HepG2 (cell line): Measurements from ENCODE around the gene PADI4.

ENCODE experiments used
- CEBPB ChIP-seq: IDR thresholded peaks from 2 replicates; pipeline ENCODE4 v1.6.1; 2011; ENCODE audit warnings: low read depth, low read length, improper control_type of control experiment, borderline replicate concordance
- FOXJ3 ChIP-seq: sonication (generic); formaldehyde crosslinking; IDR thresholded peaks from 2 replicates; pipeline ENCODE4 v1.4.0; 2020; ENCODE audit warnings: missing genetic modification reagents, mild to moderate bottlenecking, borderline replicate concordance
- NFIC ChIP-seq: IDR thresholded peaks from 2 replicates; pipeline ENCODE4 v1.6.1; 2012; ENCODE audit warnings: mild to moderate bottlenecking, low read length, inconsistent platforms
- XBP1 ChIP-seq: sonication (generic); formaldehyde crosslinking; IDR thresholded peaks from 2 replicates; pipeline ENCODE4 v1.5.0; 2020; ENCODE audit warnings: missing genetic modification reagents
- ZNF589 ChIP-seq: sonication (generic); formaldehyde crosslinking; conservative IDR thresholded peaks from 2 replicates; pipeline ENCODE4 v1.8.0; 2022; ENCODE audit warnings: mild to moderate bottlenecking, moderate library complexity, missing genetic modification reagents
- TF ChIP-seq, protein P1 (sequence below): sonication (generic); formaldehyde crosslinking; IDR thresholded peaks from 2 replicates; pipeline ENCODE4 v1.5.0; 2020; ENCODE audit warnings: missing genetic modification reagents
- TF ChIP-seq, protein P2 (sequence below): sonication (generic); formaldehyde crosslinking; IDR thresholded peaks from 2 replicates; pipeline ENCODE4 v1.5.0; 2020; ENCODE audit warnings: mild to moderate bottlenecking, missing genetic modification reagents, moderate library complexity
- TF ChIP-seq, protein P3 (sequence below): sonication (generic); formaldehyde crosslinking; IDR thresholded peaks from 2 replicates; pipeline ENCODE4 v1.5.0; 2020; ENCODE audit warnings: mild to moderate bottlenecking, missing genetic modification reagents

DNA sequence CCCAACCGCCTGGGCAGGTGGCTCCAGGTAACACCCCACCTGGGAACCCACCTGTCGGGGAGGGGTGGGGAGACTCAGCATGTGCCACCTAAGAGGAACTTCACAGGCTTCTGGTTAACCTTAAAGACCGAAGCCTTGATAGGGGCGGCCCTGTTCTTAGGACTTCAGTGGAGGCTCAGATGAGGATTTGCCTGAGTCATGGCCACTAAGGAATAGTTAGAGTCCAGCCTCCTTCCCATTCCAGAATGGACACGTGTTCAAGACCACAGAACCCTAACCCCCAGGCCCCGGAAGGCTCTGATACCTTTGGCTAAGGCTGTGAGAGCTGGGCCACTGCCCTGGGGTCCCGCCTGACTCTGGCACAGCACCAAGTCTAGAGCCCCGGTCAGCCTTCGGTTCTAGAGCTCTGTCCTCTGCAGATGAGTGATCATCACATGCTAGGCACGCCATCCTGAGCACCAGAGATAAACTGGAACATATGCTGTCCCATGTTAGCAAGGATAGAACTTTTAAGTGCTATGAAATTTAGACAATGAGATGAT, 84.3 kb downstream of the PADI4 start:
- TF ChIP-seq, protein P1, sequence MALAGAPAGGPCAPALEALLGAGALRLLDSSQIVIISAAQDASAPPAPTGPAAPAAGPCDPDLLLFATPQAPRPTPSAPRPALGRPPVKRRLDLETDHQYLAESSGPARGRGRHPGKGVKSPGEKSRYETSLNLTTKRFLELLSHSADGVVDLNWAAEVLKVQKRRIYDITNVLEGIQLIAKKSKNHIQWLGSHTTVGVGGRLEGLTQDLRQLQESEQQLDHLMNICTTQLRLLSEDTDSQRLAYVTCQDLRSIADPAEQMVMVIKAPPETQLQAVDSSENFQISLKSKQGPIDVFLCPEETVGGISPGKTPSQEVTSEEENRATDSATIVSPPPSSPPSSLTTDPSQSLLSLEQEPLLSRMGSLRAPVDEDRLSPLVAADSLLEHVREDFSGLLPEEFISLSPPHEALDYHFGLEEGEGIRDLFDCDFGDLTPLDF, result no peak
- TF ChIP-seq, protein P2, sequence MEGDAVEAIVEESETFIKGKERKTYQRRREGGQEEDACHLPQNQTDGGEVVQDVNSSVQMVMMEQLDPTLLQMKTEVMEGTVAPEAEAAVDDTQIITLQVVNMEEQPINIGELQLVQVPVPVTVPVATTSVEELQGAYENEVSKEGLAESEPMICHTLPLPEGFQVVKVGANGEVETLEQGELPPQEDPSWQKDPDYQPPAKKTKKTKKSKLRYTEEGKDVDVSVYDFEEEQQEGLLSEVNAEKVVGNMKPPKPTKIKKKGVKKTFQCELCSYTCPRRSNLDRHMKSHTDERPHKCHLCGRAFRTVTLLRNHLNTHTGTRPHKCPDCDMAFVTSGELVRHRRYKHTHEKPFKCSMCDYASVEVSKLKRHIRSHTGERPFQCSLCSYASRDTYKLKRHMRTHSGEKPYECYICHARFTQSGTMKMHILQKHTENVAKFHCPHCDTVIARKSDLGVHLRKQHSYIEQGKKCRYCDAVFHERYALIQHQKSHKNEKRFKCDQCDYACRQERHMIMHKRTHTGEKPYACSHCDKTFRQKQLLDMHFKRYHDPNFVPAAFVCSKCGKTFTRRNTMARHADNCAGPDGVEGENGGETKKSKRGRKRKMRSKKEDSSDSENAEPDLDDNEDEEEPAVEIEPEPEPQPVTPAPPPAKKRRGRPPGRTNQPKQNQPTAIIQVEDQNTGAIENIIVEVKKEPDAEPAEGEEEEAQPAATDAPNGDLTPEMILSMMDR, result no peak
- no peak for TF ChIP-seq XBP1 (CRISPR knock-in tag)
- TF ChIP-seq ZNF589 (CRISPR knock-in tag), result no peak
- TF ChIP-seq FOXJ3, result no peak
- TF ChIP-seq, protein P3, sequence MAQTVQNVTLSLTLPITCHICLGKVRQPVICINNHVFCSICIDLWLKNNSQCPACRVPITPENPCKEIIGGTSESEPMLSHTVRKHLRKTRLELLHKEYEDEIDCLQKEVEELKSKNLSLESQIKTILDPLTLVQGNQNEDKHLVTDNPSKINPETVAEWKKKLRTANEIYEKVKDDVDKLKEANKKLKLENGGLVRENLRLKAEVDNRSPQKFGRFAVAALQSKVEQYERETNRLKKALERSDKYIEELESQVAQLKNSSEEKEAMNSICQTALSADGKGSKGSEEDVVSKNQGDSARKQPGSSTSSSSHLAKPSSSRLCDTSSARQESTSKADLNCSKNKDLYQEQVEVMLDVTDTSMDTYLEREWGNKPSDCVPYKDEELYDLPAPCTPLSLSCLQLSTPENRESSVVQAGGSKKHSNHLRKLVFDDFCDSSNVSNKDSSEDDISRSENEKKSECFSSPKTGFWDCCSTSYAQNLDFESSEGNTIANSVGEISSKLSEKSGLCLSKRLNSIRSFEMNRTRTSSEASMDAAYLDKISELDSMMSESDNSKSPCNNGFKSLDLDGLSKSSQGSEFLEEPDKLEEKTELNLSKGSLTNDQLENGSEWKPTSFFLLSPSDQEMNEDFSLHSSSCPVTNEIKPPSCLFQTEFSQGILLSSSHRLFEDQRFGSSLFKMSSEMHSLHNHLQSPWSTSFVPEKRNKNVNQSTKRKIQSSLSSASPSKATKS (CRISPR knock-in tag), result no peak
- TF ChIP-seq NFIC, result no peak
- TF ChIP-seq CEBPB, result no peak
